Psoas muscle (tissue), 8 donors: ENCODE data around the gene ARHGEF5. TPM values are rescaled to one million over a fixed set of nuclear protein-coding genes. Genes with fewer than 3 reads are reported as not detected.

ENCODE experiments used
- ATAC-seq, 4 donors: fragments of 200-7000 bp; cut with Tn5 transposase; one replicate each; pipeline ENCODE4 v1.9.1; 2020; ENCODE audit warnings: moderate library complexity in 3 of 4, mild to moderate bottlenecking in 2 of 4
- DNase-seq, 2 donors: peaks; one replicate each; pipeline ENCODE4 v3.0.0-alpha.2; 2020
- H3K27ac ChIP-seq: fragments of 200-600 bp; one replicate; pipeline ENCODE4 v1.8.0; 2022
- H3K27me3 ChIP-seq, 3 donors: fragments of 200-600 bp in 1 of 3; one replicate each; pipeline versions ENCODE4 v1.6.1 to v1.8.0; 2013 to 2022; ENCODE audit warnings: low read length in 2 of 3, mild to moderate bottlenecking in 2 of 3, moderate library complexity in 1 of 3; ENCODE audit not compliant: insufficient read depth in 3 of 3
- H3K36me3 ChIP-seq, 2 donors: fragments of 200-600 bp in 1 of 2; one replicate each; pipeline versions ENCODE4 v1.6.1 to v1.8.0; 2013 to 2022; ENCODE audit warnings: low read depth in 1 of 2, mild to moderate bottlenecking in 1 of 2, moderate library complexity in 1 of 2; ENCODE audit not compliant: insufficient read depth in 1 of 2
- H3K4me1 ChIP-seq: fragments of 200-600 bp; one replicate; pipeline ENCODE4 v1.8.0; 2022
- H3K4me3 ChIP-seq: fragments of 200-600 bp; one replicate; pipeline ENCODE4 v1.8.0; 2022; ENCODE audit warnings: mild to moderate bottlenecking
- H3K9me3 ChIP-seq: fragments of 200-600 bp; one replicate; pipeline ENCODE4 v1.8.0; 2022
- whole genome bisulfite sequencing, 3 donors: extraction: QIAGEN DNeasy Blood & Tissue Kit; methylation state at CpG; one replicate each; pipeline versions ENCODE4 v1.1.6 to v1.1.7; 2013; 5-methylcytosine and 5-hydroxymethylcytosine counted together
- intact Hi-C, 2 donors: fragments of 100-400 bp; cut with DNase I; formaldehyde crosslinking; loops; one replicate each; pipeline versions ENCODE4 v1.11.0 to v1.14.2; 2022
- polyA plus RNA-seq, 3 donors: library from polyadenylated mRNA; stranded (reverse); fragments of 200-250 nt; gene quantifications; one replicate each; pipeline ENCODE4 v1.2.3, GENCODE V29; 2013
- total RNA-seq, 4 donors: library from RNA; stranded (reverse); fragmentation: NEBNext Ultra II Directional in 2 of 4; extraction: Animal tissue kit (Norgen Biotek cat#: 25700) in 2 of 4; gene quantifications; one replicate each; pipeline versions ENCODE4 v1.2.1 to v1.2.4, GENCODE V29; 2021 to 2023
- TF ChIP-seq, protein P1 (sequence below): fragments of 200-600 bp; IDR thresholded peaks from one replicate; pipeline ENCODE4 v1.8.0; 2022; ENCODE audit warnings: antibody characterized with exemption
- donor health status: healthy with polysubstance abuse.
- donor health status: DM: no; HTN: no; CAD: no; lungs with moderate emphysema.
- donor health status: Bipolar disorder and iron deficiency.
- donor health status: healthy.
- donor health status: DM: yes; HTN: yes; CAD: no.
- donor health status: DM: no; HTN: no; CAD: no.
- donor health status: DM: no; HTN: no; CAD: no.
- donor health status: DM: yes; HTN: yes; CAD: no.

The ARHGEF5 gene
- total and polyA plus RNA-seq, 7 donors, result 0.06 to 0.69 (median 0.28) TPM

DNA sequence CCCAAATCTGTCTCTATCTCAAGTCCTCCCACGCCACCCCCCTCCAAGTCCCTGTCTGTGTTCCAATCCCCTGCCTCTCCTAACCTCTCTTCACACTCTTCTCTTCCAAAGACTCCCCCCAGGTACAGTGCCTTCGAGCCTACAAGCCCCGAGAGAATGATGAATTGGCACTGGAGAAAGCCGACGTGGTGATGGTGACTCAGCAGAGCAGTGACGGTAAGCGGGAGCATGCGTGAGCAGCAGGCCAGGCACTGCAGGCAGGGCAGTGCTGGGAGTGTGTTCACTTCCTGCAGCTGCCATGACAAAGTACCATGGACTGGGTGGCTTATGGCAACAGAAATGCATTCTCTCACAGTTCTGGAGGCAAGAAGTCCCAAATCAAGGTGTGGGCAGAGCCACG, 23.4 kb downstream of the ARHGEF5 start:
- Histone ChIP-seq H3K9me3 (no peaks in the 10 kb centered on the region), H3K36me3 (no peaks in the 10 kb centered on the region), H3K27me3 (no peaks in the 10 kb centered on the region), H3K4me1 (no peaks in the 10 kb centered on the region), H3K27ac (no peak overlapping the region), H3K4me3 (no peak overlapping the region)
- DNase-seq, result no peak
- 89 to 91% (median 89%) methylated on average over 9 of the region's 9 CpGs for WGBS, 3 donors
- ATAC-seq, result no peak
- intact Hi-C loops, result no loop called here
- TF ChIP-seq, protein P1, sequence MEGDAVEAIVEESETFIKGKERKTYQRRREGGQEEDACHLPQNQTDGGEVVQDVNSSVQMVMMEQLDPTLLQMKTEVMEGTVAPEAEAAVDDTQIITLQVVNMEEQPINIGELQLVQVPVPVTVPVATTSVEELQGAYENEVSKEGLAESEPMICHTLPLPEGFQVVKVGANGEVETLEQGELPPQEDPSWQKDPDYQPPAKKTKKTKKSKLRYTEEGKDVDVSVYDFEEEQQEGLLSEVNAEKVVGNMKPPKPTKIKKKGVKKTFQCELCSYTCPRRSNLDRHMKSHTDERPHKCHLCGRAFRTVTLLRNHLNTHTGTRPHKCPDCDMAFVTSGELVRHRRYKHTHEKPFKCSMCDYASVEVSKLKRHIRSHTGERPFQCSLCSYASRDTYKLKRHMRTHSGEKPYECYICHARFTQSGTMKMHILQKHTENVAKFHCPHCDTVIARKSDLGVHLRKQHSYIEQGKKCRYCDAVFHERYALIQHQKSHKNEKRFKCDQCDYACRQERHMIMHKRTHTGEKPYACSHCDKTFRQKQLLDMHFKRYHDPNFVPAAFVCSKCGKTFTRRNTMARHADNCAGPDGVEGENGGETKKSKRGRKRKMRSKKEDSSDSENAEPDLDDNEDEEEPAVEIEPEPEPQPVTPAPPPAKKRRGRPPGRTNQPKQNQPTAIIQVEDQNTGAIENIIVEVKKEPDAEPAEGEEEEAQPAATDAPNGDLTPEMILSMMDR, result no peak

DNA sequence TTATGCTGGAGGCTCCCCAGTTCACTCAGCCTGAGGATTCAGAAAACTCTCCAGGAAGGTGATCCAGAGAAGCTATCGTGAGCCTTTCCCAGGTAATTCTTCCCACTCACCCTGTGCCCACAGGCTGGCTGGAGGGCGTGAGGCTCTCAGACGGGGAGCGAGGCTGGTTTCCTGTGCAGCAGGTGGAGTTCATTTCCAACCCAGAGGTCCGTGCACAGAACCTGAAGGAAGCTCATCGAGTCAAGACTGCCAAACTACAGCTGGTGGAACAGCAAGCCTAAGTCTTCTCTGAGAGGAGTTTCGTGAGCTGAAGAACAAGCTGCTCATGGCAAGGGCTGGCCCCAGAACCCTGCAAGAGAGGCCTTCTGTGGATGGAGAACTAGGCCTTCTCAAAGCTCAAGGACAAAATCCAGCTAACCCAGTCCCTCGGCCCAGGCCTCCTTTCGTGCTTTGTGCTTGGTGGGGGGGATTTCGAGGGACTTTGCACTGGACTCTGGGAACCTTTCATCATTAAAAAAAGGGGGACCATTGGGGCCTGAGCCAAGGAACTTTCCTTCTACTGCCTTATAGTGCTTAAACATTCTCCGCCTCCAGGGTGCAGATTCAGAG, 24.7 kb downstream of the ARHGEF5 start:
- Histone ChIP-seq H3K9me3 (no peaks in the 10 kb centered on the region), H3K4me3 (no peak overlapping the region), H3K27me3 (no peaks in the 10 kb centered on the region), H3K36me3 (no peaks in the 10 kb centered on the region), H3K4me1 (no peaks in the 10 kb centered on the region), H3K27ac (no peak overlapping the region)
- ATAC-seq, result no peak
- no peak for DNase-seq
- intact Hi-C loops, result no loop called here
- 90 to 96% (median 95%) methylated on average over 11 of the region's 11 CpGs for WGBS, 3 donors
- TF ChIP-seq, protein P1, result no peak

DNA sequence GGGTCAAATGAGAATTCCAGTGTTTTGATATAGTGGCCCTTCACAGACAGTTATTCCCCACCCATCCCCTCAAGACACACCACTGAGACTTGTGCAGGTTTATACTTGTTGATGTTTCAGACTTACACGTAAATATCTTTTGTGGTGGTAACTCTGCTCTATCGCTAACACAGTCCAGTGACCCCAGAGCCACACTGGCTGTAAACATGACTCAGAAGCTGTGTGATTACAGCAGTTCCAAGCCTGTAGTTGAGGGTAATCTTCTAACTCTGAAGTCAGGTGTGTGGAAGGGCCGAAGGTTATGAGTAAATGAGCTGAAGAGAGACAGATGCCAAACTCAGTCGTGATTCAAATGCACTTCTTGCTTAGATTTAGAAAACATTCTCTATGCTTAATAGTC, 28.9 kb downstream of the ARHGEF5 start:
- Histone ChIP-seq H3K4me1 (no peaks in the 10 kb centered on the region), H3K4me3 (no peak overlapping the region), H3K27ac (no peak overlapping the region), H3K9me3 (no peaks in the 10 kb centered on the region), H3K36me3 (no peaks in the 10 kb centered on the region), H3K27me3 (no peaks in the 10 kb centered on the region)
- TF ChIP-seq, protein P1, result no peak
- no peak for ATAC-seq
- DNase-seq, result no peak
- intact Hi-C loops, result no loop called here
- 77 to 85% (median 79%) methylated on average over 4 of the region's 4 CpGs for WGBS, 3 donors

DNA sequence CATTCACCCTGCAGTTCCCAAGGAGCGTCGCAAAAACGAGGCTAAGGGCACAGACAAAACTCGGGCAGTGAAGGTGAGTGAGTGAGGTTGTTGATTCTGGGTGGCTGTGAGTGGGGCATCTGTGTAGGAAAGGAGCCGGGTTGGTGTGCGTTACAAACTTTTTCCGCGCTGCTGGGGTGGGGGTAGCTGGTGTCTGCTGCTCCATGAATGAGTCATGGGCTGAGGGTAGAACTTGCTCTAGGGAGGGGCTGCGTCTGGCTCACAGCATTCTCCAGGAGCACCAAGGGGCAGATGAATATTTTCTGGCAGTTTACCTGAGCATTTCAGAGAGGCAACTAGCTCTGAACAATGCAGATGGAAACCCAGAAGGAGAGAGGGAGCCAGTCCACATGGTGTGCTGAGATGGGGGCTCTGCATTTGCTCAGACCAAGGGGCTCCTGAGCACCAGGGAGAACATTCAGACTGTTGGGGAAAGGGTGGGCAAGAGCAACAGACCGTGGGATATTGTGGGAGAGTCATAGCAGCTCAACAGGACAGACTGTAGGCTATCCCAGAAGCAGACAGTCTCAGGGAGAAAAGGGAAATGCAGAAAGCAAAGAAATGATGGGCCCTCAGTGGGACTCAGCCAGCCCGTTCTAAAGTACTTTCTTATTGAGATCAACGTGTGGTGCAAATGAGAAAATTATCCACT, 29.5 kb downstream of the ARHGEF5 start:
- no peak overlapping the region for H3K4me3 ChIP-seq
- WGBS, 3 donors, result 67 to 69% (median 68%) methylated on average over 12 of the region's 12 CpGs
- no peaks in the 10 kb centered on the region for H3K9me3 ChIP-seq

More for the DNA sequence above, 29.5 kb downstream of the ARHGEF5 start:
- Histone ChIP-seq H3K27me3 (no peaks in the 10 kb centered on the region), H3K27ac (no peak overlapping the region), H3K4me1 (no peaks in the 10 kb centered on the region), H3K36me3 (no peaks in the 10 kb centered on the region)
- ATAC-seq (no peak), DNase-seq (no peak)
- intact Hi-C loops, result no loop called here
- TF ChIP-seq, protein P1, result no peak
